Measurements from ENCODE around the gene GANAB.

GANAB gene

GRCh38 chr11:62615521-62615920 is 30.9 kb downstream of the GANAB start:
- no peak overlapping the region for H3K4me3 ChIP-seq (ENCODE audit: low read depth, low read length)
- no peak for DNase-seq (ENCODE audit: low read depth)
- TF ChIP-seq CTCF (conservative IDR thresholded peaks at IDR 0.05; ENCODE audit: low read depth, low read length): no peak

- DNase-seq (ENCODE audit: low read depth): no peak
- H3K4me3 ChIP-seq (ENCODE audit: low read depth, low read length): no peak overlapping the region
- TF ChIP-seq CTCF (conservative IDR thresholded peaks at IDR 0.05; ENCODE audit: low read depth, low read length): no peak
Measured at GRCh38 chr11:62614275-62614674, 32.1 kb downstream of the GANAB start.

- DNase-seq (ENCODE audit: low read depth): no peak
- H3K4me3 ChIP-seq (ENCODE audit: low read depth, low read length): no peak overlapping the region
- no peak for TF ChIP-seq CTCF (conservative IDR thresholded peaks at IDR 0.05; ENCODE audit: low read depth, low read length)
Measured at GRCh38 chr11:62613291-62613778, 33.1 kb downstream of the GANAB start.

GRCh38 chr11:62612366-62613290 is 33.8 kb downstream of the GANAB start, which contains the start of the genes EML3 and ROM1:
Gene EML3, minus strand, starts transcription at chr11:62612775. Its CDS starts 318 bp downstream, at chr11:62612457.
Gene ROM1, plus strand, starts transcription at chr11:62613257. Its CDS starts 25 bp downstream, at chr11:62613282.
- TF ChIP-seq CTCF (conservative IDR thresholded peaks at IDR 0.05; ENCODE audit: low read depth, low read length): peak; percentile 62
- DNase-seq (ENCODE audit: low read depth): peak; percentile 69
- peak within 1 kb of the TSS; percentile 77 for H3K4me3 ChIP-seq (ENCODE audit: low read depth, low read length)

- peak; percentile 60 for DNase-seq (ENCODE audit: low read depth)
- TF ChIP-seq CTCF (conservative IDR thresholded peaks at IDR 0.05; ENCODE audit: low read depth, low read length): peak; percentile 27
- H3K4me3 ChIP-seq (ENCODE audit: low read depth, low read length): peak overlapping the region; percentile 77
Measured at GRCh38 chr11:62611705-62612365, 34.6 kb downstream of the GANAB start.

GRCh38 chr11:62610814-62611704 is 35.4 kb downstream of the GANAB start:
- peak overlapping the region; percentile 77 for H3K4me3 ChIP-seq (ENCODE audit: low read depth, low read length)
- TF ChIP-seq CTCF (conservative IDR thresholded peaks at IDR 0.05; ENCODE audit: low read depth, low read length): no peak
- DNase-seq (ENCODE audit: low read depth): no peak
